Lung (tissue), 12 donors: ENCODE measurements around the gene TMEM9. TPM values are rescaled to one million over a fixed set of nuclear protein-coding genes. Genes with fewer than 3 reads are reported as not detected.

Experiments used
- ATAC-seq: fragments of 200-7000 bp; cut with Tn5 transposase; one replicate; pipeline ENCODE4 v1.9.1; 2020; ENCODE audit warnings: moderate number of reproducible peaks; ENCODE audit not compliant: insufficient read depth, low FRiP score
- DNase-seq, 3 donors: peaks; one replicate each; pipeline ENCODE4 v3.0.0-alpha.2; 2013 to 2017
- H3K27ac ChIP-seq, 2 donors: one replicate each; pipeline ENCODE4 v1.5.1; 2013; ENCODE audit warnings: mild to moderate bottlenecking in 2 of 2, moderate library complexity in 2 of 2, control low read depth in 1 of 2, inconsistent platforms in 1 of 2, low read depth in 1 of 2, low read length in 1 of 2
- H3K27me3 ChIP-seq, 3 donors: one replicate each; pipeline ENCODE4 v1.5.1; 2013; ENCODE audit warnings: low read length in 2 of 3; ENCODE audit not compliant: control insufficient read depth in 3 of 3, insufficient read depth in 3 of 3
- H3K36me3 ChIP-seq, 4 donors: one replicate each; pipeline ENCODE4 v1.5.1; 2013; ENCODE audit warnings: low read length in 4 of 4, mild to moderate bottlenecking in 1 of 4, moderate library complexity in 1 of 4; ENCODE audit not compliant: control insufficient read depth in 4 of 4, insufficient read depth in 4 of 4
- H3K4me1 ChIP-seq, 5 donors: one replicate each; pipeline ENCODE4 v1.5.1; 2013; ENCODE audit warnings: low read length in 5 of 5, mild to moderate bottlenecking in 2 of 5, moderate library complexity in 1 of 5; ENCODE audit not compliant: control insufficient read depth in 5 of 5, insufficient read depth in 5 of 5
- H3K4me3 ChIP-seq: one replicate; pipeline ENCODE4 v1.5.1; 2013; ENCODE audit warnings: mild to moderate bottlenecking, control low read depth, moderate library complexity
- H3K9ac ChIP-seq, 2 donors: one replicate each; pipeline ENCODE4 v1.5.1; 2013; ENCODE audit warnings: low read length in 2 of 2, control low read depth in 1 of 2; ENCODE audit not compliant: insufficient read depth in 1 of 2
- H3K9me3 ChIP-seq, 4 donors: one replicate each; pipeline ENCODE4 v1.5.1; 2013; ENCODE audit warnings: low read length in 3 of 4, mild to moderate bottlenecking in 1 of 4, moderate library complexity in 1 of 4; ENCODE audit not compliant: control insufficient read depth in 4 of 4, insufficient read depth in 3 of 4
- WGBS, 2 donors: extraction: QIAGEN DNeasy Blood & Tissue Kit; methylation state at CpG; one replicate each; pipeline ENCODE4 v1.1.7; 2013; 5-methylcytosine and 5-hydroxymethylcytosine counted together
- polyA plus RNA-seq, 2 donors: library from polyadenylated mRNA; stranded (reverse); fragments of 200-250 nt; gene quantifications; one replicate each; pipeline ENCODE4 v1.2.1, GENCODE V29; 2013
- total RNA-seq, 2 donors: library from RNA; depleted of rRNA in 1 of 2; stranded (reverse); fragments of >200 nt in 1 of 2; gene quantifications; one replicate each; pipeline ENCODE4 v1.2.1, GENCODE V29; 2014 to 2021
- TF ChIP-seq, protein P1 (sequence below): IDR thresholded peaks from 2 replicates; pipeline ENCODE4 v1.5.1; 2012; ENCODE audit warnings: mild to moderate bottlenecking; ENCODE audit errors: control extremely low read depth, extremely low read depth
- donor health status: control.
- donor health status: control.
- donor health status: Bipolar disorder and iron deficiency.
- donor health status: healthy.
- donor health status: DM: yes; HTN: yes; CAD: no.

The TMEM9 gene
- total and polyA plus RNA-seq, 4 donors = 64.8 to 89.7 (median 77.6) TPM

DNA sequence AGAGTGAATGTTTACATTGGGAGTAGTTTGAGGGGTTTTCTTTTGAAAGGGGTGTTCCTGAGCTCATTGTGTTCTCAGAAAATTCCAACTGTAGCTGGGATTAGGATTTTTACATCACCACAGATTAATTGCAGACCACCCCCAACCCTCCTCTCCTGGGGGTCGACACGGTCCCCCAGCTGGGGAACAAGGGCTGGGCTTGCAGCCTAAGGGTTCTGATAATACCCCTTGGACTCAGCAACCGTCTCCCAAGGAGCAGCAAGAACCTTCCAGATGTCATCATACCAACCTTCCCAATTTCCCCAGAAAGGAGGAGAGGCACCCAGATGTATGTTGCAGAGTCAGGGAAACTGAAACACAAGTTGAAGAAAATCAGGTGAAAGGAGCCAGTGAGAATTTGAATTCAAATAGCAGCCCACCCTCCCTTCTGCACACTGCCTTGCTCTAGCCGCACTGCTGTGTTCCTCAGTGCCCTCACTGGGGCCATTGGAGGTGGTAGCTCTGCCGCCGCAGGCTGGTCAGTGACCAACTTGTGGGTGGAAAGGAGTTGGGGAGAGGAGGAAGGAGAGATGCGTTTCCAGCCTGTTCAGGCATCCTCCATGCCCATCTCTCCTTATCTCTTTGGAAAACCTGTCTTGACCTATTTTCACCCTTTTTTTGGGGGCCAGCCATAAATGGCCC is 21.7 kb upstream of the TMEM9 start:
- Histone ChIP-seq H3K9ac (no peak overlapping the region), H3K36me3 (no peaks in the 10 kb centered on the region), H3K27me3 (no peaks in the 10 kb centered on the region), H3K27ac (no peak overlapping the region), H3K4me3 (no peak overlapping the region), H3K9me3 (peaks cover 0 to 5% (median 0%) of the 10 kb centered on the region in 4 donors), H3K4me1 (peaks cover 0 to 4% (median 0%) of the 10 kb centered on the region in 5 donors)
- no peak for DNase-seq
- TF ChIP-seq, protein P1, sequence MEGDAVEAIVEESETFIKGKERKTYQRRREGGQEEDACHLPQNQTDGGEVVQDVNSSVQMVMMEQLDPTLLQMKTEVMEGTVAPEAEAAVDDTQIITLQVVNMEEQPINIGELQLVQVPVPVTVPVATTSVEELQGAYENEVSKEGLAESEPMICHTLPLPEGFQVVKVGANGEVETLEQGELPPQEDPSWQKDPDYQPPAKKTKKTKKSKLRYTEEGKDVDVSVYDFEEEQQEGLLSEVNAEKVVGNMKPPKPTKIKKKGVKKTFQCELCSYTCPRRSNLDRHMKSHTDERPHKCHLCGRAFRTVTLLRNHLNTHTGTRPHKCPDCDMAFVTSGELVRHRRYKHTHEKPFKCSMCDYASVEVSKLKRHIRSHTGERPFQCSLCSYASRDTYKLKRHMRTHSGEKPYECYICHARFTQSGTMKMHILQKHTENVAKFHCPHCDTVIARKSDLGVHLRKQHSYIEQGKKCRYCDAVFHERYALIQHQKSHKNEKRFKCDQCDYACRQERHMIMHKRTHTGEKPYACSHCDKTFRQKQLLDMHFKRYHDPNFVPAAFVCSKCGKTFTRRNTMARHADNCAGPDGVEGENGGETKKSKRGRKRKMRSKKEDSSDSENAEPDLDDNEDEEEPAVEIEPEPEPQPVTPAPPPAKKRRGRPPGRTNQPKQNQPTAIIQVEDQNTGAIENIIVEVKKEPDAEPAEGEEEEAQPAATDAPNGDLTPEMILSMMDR = no peak
- ATAC-seq = no peak
- 82 to 89% methylated on average over 7 of the region's 7 CpGs for WGBS, 2 donors

DNA sequence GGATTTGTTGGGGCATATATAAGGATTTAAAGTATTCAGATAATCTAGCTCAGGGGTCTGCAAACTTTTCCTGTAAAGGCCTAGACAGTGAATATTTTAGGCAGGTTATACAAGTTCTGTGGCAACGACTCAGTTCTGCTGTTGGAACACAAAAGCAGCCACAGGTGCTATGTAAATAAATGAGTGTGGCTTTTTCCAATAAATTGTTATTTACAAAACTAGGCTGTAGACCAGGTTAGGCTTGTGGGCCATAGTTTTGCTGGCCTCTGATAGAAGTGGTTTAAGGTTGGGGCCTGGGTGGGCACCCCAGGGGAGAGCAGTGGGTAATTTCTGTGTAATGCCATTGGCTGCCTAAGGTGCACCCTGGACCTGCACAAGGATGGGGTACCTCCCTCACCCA is 19.5 kb upstream of the TMEM9 start:
- DNase-seq = peak in 1 of 3 donors; percentile 28
- Histone ChIP-seq H3K9me3 (peaks cover 0 to 2% (median 0%) of the 10 kb centered on the region in 4 donors), H3K4me3 (no peak overlapping the region), H3K9ac (no peak overlapping the region), H3K27me3 (no peaks in the 10 kb centered on the region), H3K27ac (no peak overlapping the region), H3K4me1 (peaks cover 0 to 8% (median 0%) of the 10 kb centered on the region in 5 donors), H3K36me3 (no peaks in the 10 kb centered on the region)
- ATAC-seq = no peak
- WGBS, 2 donors = 77% methylated on average over 1 of the region's 1 CpG
- TF ChIP-seq, protein P1 = no peak

DNA sequence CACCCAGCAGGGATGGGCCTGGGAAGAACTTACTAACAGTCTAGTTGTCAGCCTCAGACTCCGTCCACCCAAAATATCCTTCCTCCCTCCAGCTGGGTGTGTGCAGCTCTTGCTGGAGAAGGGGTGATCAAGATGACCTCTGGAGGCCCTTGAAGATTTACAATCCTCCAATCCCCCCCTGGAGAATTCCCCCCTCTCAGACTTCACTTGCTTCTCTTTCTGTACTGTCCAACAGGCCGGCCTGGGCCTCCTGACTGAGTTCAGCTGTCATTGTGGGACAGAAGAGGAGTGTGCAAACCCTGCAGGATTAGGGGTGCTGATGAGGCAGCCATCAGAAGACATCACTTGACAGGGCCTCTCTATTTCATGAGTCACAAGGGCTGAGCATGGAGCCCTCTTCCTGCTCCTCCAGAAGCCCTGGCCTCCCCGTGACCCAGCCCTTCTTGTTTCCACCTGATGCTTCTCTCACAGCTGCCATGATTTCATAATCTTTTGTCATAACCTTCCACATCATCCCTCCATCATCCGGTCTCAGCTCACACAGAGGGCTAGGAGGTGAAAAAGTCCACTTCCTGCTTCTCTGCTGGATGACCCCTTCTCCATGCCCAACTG is 18.8 kb upstream of the TMEM9 start:
- H3K4me3 ChIP-seq = no peak overlapping the region
- no peaks in the 10 kb centered on the region for H3K36me3 ChIP-seq
- no peaks in the 10 kb centered on the region for H3K27me3 ChIP-seq
- TF ChIP-seq, protein P1 = no peak
- no peak overlapping the region for H3K27ac ChIP-seq
- H3K9ac ChIP-seq = no peak overlapping the region
- no peak for ATAC-seq
- H3K4me1 ChIP-seq = peaks cover 0 to 8% (median 0%) of the 10 kb centered on the region in 5 donors
- WGBS, 2 donors = 73 to 93% methylated on average over 4 of the region's 4 CpGs
- no peaks in the 10 kb centered on the region for H3K9me3 ChIP-seq
- no peak for DNase-seq
